ENCODE measurements around the gene GALNT15.

DNA sequence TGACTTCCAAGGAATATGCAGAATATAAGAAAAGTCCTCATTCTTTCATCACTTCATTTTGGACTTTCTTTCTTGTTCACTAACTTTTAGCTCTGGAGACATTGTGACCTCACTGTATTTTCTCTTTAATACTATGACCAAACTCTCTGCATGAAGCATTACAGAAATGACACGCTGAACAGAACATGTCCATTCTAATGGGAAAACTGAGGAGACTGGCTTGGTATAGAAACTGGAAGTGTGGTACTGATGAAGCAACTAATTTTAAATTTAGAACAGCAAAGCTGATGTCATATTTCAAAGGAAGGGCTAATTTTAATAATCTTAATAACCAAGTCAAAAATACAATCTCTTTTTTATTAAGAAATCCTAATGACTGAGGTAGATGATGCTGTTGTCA lies 85.6 kb downstream of the GALNT15 start:
- TF ChIP-seq EZH2 (IDR thresholded peaks at IDR 0.05; ENCODE audit: insufficient read depth, poor library complexity, severe bottlenecking) (no peak), EZH2phosphoT487 (IDR thresholded peaks at IDR 0.05; ENCODE audit: insufficient read depth, low read depth) (no peak)
